Measurements from ENCODE around the gene CDX1.

CDX1 gene

GRCh38 chr5:150140830-150141229, 25.7 kb upstream of the CDX1 start:
- no peak overlapping the region for H3K4me3 ChIP-seq (ENCODE audit: control insufficient read depth, low read depth, low read length)
- no peak for DNase-seq (ENCODE audit: low read depth)
- TF ChIP-seq, protein P1, sequence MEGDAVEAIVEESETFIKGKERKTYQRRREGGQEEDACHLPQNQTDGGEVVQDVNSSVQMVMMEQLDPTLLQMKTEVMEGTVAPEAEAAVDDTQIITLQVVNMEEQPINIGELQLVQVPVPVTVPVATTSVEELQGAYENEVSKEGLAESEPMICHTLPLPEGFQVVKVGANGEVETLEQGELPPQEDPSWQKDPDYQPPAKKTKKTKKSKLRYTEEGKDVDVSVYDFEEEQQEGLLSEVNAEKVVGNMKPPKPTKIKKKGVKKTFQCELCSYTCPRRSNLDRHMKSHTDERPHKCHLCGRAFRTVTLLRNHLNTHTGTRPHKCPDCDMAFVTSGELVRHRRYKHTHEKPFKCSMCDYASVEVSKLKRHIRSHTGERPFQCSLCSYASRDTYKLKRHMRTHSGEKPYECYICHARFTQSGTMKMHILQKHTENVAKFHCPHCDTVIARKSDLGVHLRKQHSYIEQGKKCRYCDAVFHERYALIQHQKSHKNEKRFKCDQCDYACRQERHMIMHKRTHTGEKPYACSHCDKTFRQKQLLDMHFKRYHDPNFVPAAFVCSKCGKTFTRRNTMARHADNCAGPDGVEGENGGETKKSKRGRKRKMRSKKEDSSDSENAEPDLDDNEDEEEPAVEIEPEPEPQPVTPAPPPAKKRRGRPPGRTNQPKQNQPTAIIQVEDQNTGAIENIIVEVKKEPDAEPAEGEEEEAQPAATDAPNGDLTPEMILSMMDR (IDR thresholded peaks at IDR 0.05; ENCODE audit: control insufficient read depth, insufficient read depth, low read depth, low read length, missing control alignments): no peak

- DNase-seq (ENCODE audit: low read depth): no peak
- TF ChIP-seq, protein P1 (IDR thresholded peaks at IDR 0.05; ENCODE audit: control insufficient read depth, insufficient read depth, low read depth, low read length, missing control alignments): no peak
- H3K4me3 ChIP-seq (ENCODE audit: control insufficient read depth, low read depth, low read length): no peak overlapping the region
Measured at GRCh38 chr5:150141544-150142184, 24.9 kb upstream of the CDX1 start.

DNA sequence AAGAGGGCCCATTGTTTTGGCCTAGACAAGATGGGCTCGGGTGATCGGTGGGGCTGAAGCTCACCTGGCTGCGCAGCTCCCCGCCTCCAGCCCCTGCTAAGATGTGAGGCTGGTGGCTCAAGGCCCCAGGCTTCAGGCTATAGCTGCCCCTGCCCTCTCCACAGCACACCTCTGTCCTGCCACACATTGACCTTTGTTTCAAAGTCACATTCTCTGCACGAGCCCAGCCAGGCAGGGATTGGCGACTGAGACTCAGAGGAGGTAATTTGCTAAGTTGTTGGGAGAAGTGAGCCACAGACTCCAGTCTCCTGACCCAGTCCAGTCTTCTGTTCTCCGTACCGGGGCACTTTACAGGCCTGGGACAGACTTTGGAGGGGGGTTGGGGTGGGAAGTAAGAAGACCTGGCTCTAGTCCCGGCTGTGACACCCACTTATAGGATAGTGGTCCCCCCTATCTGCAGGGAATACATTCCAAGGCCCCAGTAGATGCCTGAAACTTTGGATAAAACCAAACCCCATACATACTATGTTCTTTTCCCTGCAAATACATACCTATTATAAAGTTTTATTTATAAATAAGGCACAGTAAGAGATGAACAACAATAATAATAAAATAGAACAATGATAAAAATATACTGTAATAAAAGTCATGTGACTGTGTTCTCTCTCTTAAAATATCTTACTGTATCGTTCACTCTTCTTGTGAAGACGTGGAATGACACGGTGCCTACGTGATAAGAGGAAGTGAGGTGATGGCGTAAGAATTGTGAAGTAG, 24.2 kb upstream of the CDX1 start:
- TF ChIP-seq, protein P1 (IDR thresholded peaks at IDR 0.05; ENCODE audit: control insufficient read depth, insufficient read depth, low read depth, low read length, missing control alignments): no peak
- DNase-seq (ENCODE audit: low read depth): no peak
- no peak overlapping the region for H3K4me3 ChIP-seq (ENCODE audit: control insufficient read depth, low read depth, low read length)

- TF ChIP-seq, protein P1 (IDR thresholded peaks at IDR 0.05; ENCODE audit: control insufficient read depth, insufficient read depth, low read depth, low read length, missing control alignments): no peak
- DNase-seq (ENCODE audit: low read depth): peak; percentile 90
- H3K4me3 ChIP-seq (ENCODE audit: control insufficient read depth, low read depth, low read length): no peak overlapping the region
Measured at GRCh38 chr5:150142959-150143349, 23.6 kb upstream of the CDX1 start.

DNA sequence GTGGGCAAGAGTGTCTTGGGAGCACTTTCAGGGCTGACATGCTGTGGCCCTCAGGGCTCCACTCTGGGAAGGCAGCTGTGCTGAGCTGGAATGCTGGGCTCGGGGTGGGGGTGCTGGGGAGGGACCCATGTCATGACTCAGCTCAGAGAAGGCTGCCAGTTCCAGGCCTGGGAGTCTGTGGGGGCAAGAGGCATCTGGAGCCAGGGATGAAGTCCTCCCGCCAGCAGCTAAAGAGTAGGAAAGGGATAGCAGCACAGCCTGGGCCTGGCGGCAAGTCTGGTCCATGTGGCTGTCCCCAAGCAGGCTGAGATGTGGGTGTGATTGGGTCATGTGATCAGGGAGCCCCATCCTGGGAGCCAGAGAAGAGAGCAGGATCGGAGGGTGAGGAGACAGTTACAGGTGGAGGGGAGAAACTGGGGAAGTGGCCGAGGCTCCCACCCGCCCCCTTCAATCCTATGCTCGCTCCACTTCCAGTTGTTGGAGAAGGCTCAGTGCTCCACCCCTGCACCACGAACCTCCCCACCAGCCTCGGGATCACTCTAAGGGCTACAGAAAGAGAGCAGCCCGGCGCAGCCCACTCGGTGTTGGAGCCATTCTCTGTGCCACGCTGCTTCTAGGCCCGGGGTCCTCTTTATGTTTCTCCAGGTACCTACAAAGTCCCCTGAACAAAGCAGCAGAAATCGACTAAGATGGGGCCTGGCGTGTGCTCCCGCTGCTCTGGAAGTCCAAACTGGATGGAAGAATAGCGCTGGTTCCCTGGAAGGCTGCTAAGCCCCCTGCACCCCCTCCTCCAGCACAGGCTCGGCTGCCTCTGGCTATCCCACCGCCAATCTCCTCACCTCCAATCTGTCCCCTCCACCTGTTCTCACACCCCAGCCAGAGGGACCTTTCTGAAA, 23.0 kb upstream of the CDX1 start:
- DNase-seq (ENCODE audit: low read depth): no peak
- peak overlapping the region; percentile 15 for H3K4me3 ChIP-seq (ENCODE audit: control insufficient read depth, low read depth, low read length)

More for the DNA sequence above, 23.0 kb upstream of the CDX1 start:
- TF ChIP-seq, protein P1 (IDR thresholded peaks at IDR 0.05; ENCODE audit: control insufficient read depth, insufficient read depth, low read depth, low read length, missing control alignments): no peak

All from AG09309 (cell line).